ENCODE data around the gene RDH13.
"Not testable (repeated sequence)": the region's sequence is repeated elsewhere in the genome, so short reads cannot be mapped to it uniquely, and the experiment has no call there.

The RDH13 gene

GRCh38 chr19:55010561-55010960 lies 52.4 kb downstream of the RDH13 start:
- DNase-seq, result not testable (repeated sequence)

GRCh38 chr19:55008781-55009180 lies 54.2 kb downstream of the RDH13 start:
- DNase-seq, result not testable (repeated sequence)

GRCh38 chr19:55008189-55008588 lies 54.8 kb downstream of the RDH13 start:
- DNase-seq, result not testable (repeated sequence)

GRCh38 chr19:55007537-55007936 lies 55.4 kb downstream of the RDH13 start:
- DNase-seq, result not testable (repeated sequence)

GRCh38 chr19:55006795-55007194 lies 56.2 kb downstream of the RDH13 start:
- not testable (repeated sequence) for DNase-seq

GRCh38 chr19:55005684-55006488 lies 57.1 kb downstream of the RDH13 start:
- peak; percentile 91 for DNase-seq

GRCh38 chr19:55000761-55001160 lies 62.2 kb downstream of the RDH13 start:
- no peak for DNase-seq

GRCh38 chr19:54998751-54999239 lies 64.2 kb downstream of the RDH13 start:
- not testable (repeated sequence) for DNase-seq

- no peak for DNase-seq
These were observed 67.4 kb downstream of the RDH13 start for GRCh38 chr19:54995561-54995960.
